A673 (cell line): ENCODE data around the gene SH3GL2. TPM values are rescaled to one million over a fixed set of nuclear protein-coding genes. Genes with fewer than 3 reads are reported as not detected.

Experiments used
- BruUV-seq: library from RNA; stranded (reverse); fragments of 400-500 nt; replicated peaks from 2 replicates; lab custom pipeline; 2021; lab: Mats Ljungman, UMichigan
- CTCF ChIA-PET: fragments of 300-600 bp; sonication (Branson Sonifier 250); formaldehyde crosslinking; loops from one replicate; lab custom pipeline; 2022; ENCODE audit warnings: antibody characterized with exemption; lab: Charles Lee
- POLR2A ChIA-PET: fragments of 300-600 bp; sonication (Branson Sonifier 250); formaldehyde crosslinking; loops from one replicate; lab custom pipeline; 2022; ENCODE audit warnings: antibody characterized with exemption; ENCODE audit not compliant: low non-redundant PET; lab: Charles Lee
- DNase-seq: peaks from one replicate; pipeline ENCODE4 v3.0.0-alpha.2; 2015; ENCODE audit warnings: low spot score
- H3K27ac ChIP-seq: fragments of 200-600 bp; sonication (generic); 2 replicates; pipeline ENCODE4 v1.5.1; 2016; ENCODE audit warnings: mixed run types, low read depth, mild to moderate bottlenecking, mixed read lengths, antibody characterized with exemption, low read length; ENCODE audit not compliant: poor library complexity, severe bottlenecking
- H3K27me3 ChIP-seq: fragments of 200-600 bp; sonication (generic); replicated peaks from 2 replicates; pipeline ENCODE4 v1.6.1; 2017; ENCODE audit warnings: mixed run types, low read depth, mild to moderate bottlenecking, mixed read lengths, antibody characterized with exemption, low read length; ENCODE audit not compliant: insufficient read depth, poor library complexity
- H3K36me3 ChIP-seq: fragments of 200-600 bp; sonication (generic); 2 replicates; pipeline ENCODE4 v1.6.1; 2016; ENCODE audit warnings: mixed run types, mild to moderate bottlenecking, mixed read lengths, antibody characterized with exemption, low read length; ENCODE audit not compliant: insufficient read depth, poor library complexity, severe bottlenecking
- H3K4me1 ChIP-seq: fragments of 200-600 bp; sonication (generic); 2 replicates; pipeline ENCODE4 v1.6.1; 2017; ENCODE audit warnings: mixed run types, mild to moderate bottlenecking, mixed read lengths, antibody characterized with exemption, low read length; ENCODE audit not compliant: insufficient read depth, poor library complexity, severe bottlenecking
- H3K4me3 ChIP-seq: fragments of 200-600 bp; sonication (generic); 2 replicates; pipeline ENCODE4 v1.5.1; 2016; ENCODE audit warnings: low read depth, mixed run types, mild to moderate bottlenecking, mixed read lengths, low read length; ENCODE audit not compliant: poor library complexity, severe bottlenecking
- H3K9me3 ChIP-seq: fragments of 200-600 bp; sonication (generic); 2 replicates; pipeline ENCODE4 v1.6.1; 2016; ENCODE audit warnings: mixed run types, low read depth, mild to moderate bottlenecking, mixed read lengths, antibody characterized with exemption, low read length; ENCODE audit not compliant: poor library complexity, severe bottlenecking
- CTCF ChIP-seq: fragments of 300-800, 200-600 bp; sonication (generic); conservative IDR thresholded peaks from 2 replicates; pipeline ENCODE4 v1.5.1; 2017; ENCODE audit warnings: low read depth, mild to moderate bottlenecking, antibody characterized with exemption, low read length, moderate library complexity, mixed read lengths
- EZH2 ChIP-seq: fragments of 200-600 bp; sonication (generic); IDR thresholded peaks from 2 replicates; pipeline ENCODE4 v1.6.1; 2017; ENCODE audit warnings: borderline replicate concordance, low read depth, mild to moderate bottlenecking, mixed read lengths, antibody characterized with exemption, low read length; ENCODE audit not compliant: poor library complexity, severe bottlenecking
- intact Hi-C: fragments of 100-400 bp; cut with micrococcal nuclease; formaldehyde crosslinking; loops from one replicate; pipeline ENCODE4 v1.10.0; 2022; ENCODE audit not compliant: unreplicated experiment
- total RNA-seq: library from RNA; stranded (reverse); gene quantifications from 2 replicates; pipeline ENCODE4 v1.2.3, GENCODE V29; 2021

The SH3GL2 gene
- total RNA-seq, 1 experiment from 2014 or later, result not detected

GRCh38 chr9:17636821-17637220, 58.0 kb downstream of the SH3GL2 start:
- H3K27me3 ChIP-seq, result peaks cover 3% of the 10 kb centered on the region
- no peak overlapping the region for H3K4me3 ChIP-seq
- POLR2A ChIA-PET, result no interaction called here
- TF ChIP-seq CTCF (no peak), EZH2 (no peak)
- CTCF ChIA-PET, result no interaction called here
- BruUV-seq, result no TSS peak
- H3K27ac ChIP-seq, result no peak overlapping the region
- H3K36me3 ChIP-seq, result no peaks in the 10 kb centered on the region
- H3K4me1 ChIP-seq, result no peaks in the 10 kb centered on the region
- no peaks in the 10 kb centered on the region for H3K9me3 ChIP-seq
- intact Hi-C loops, result no loop called here
- no peak for DNase-seq

GRCh38 chr9:17637229-17637628, 58.4 kb downstream of the SH3GL2 start:
- no peak overlapping the region for H3K4me3 ChIP-seq
- H3K36me3 ChIP-seq, result no peaks in the 10 kb centered on the region
- DNase-seq, result no peak
- no peak overlapping the region for H3K27ac ChIP-seq
- no peaks in the 10 kb centered on the region for H3K4me1 ChIP-seq
- H3K27me3 ChIP-seq, result peaks cover 1% of the 10 kb centered on the region
- TF ChIP-seq CTCF (no peak), EZH2 (no peak)
- ChIA-PET POLR2A (no interaction called here), CTCF (no interaction called here)
- no TSS peak for BruUV-seq
- H3K9me3 ChIP-seq, result no peaks in the 10 kb centered on the region
- intact Hi-C loops, result no loop called here

GRCh38 chr9:17648516-17648915, 69.7 kb downstream of the SH3GL2 start:
- ChIA-PET CTCF (no interaction called here), POLR2A (no interaction called here)
- no peak for DNase-seq
- TF ChIP-seq CTCF (no peak), EZH2 (no peak)
- H3K4me1 ChIP-seq, result no peaks in the 10 kb centered on the region
- no peaks in the 10 kb centered on the region for H3K36me3 ChIP-seq
- H3K27ac ChIP-seq, result no peak overlapping the region
- H3K27me3 ChIP-seq, result peaks cover 3% of the 10 kb centered on the region
- no peaks in the 10 kb centered on the region for H3K9me3 ChIP-seq
- no peak overlapping the region for H3K4me3 ChIP-seq
- BruUV-seq, result no TSS peak
- intact Hi-C loops, result no loop called here
